Erythroblast (primary cell): ENCODE results near the gene AHR.

Experiments
- GATA1 ChIP-seq: IDR thresholded peaks from 2 replicates; pipeline ENCODE4 v1.6.1; 2011; ENCODE audit warnings: low read depth, mild to moderate bottlenecking, control low read depth, low read length, moderate library complexity
- POLR2A ChIP-seq: IDR thresholded peaks from 2 replicates; pipeline ENCODE4 v1.6.1; 2011; ENCODE audit warnings: mild to moderate bottlenecking, low read length

DNA sequence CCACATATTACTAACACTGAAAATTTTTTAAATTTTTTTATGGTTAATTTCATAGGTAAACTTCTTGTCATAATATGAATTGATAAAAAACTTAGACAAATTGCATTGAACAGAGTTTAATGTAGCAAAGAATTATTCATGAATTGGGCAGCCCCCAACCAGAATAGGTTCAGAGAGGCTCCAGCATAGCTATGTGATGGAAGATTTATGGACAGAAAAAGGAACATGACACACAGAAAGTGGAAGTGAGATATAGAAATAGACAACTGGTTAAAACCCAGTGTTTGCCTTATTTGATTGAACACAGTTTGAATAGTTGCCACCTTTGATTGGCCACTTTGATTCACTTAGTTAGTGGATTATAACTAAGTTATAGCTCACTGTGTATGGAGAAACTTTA, 87.2 kb downstream of the AHR start:
- no peak for TF ChIP-seq POLR2A
- TF ChIP-seq GATA1 = no peak
